Measurements from ENCODE around the gene NIPBL. TPM values are rescaled to one million over a fixed set of nuclear protein-coding genes. Genes with fewer than 3 reads are reported as not detected.

NIPBL gene
- total and polyA plus RNA-seq, 8 donors, result 8.1 to 48.1 (median 26.4) TPM

DNA sequence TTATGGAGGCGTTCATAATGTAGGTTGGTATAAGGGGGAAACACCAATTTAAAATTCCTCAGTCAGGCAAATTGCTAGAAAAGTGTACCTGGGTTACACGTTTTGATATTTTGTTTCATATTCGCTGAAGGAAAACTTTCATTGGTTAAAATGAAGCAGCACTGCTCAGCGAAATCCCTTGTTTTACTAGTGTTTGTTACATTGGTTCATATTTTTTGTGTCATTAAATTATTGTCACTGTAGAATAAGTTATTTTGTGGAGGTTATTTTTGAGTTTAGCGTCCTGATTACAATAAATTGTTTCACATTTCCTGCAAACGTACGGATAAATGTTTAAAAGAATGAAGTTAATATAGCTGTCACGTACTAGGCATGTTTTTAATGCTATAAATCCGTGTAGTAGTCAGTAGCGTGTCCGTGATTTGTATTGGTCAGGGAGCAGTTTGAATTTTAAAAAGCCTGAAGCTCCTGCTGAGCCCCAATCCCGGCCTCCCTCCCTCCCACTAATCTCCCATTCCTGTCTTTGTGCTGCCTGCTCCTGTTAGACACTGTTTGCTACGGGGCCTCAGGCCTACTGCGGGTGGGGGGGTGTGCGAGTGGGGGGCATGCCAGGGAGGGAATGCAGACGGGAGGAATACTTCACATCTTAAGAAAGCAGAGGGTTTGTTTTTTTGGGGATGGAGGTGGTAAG is 2.0 kb downstream of the NIPBL start:
- no peak for FAIRE-seq
- TF ChIP-seq CTCF (IDR thresholded peaks at IDR 0.05), result no peak
- ATAC-seq, result no peak
- H3K4me1 ChIP-seq, result peaks cover 23 to 57% (median 56%) of the 10 kb centered on the region in 3 donors
- WGBS, 2 donors, result 0 to 1% methylated on average over 16 of the region's 16 CpGs
- H3K27ac ChIP-seq, result peak overlapping the region in 2 of 4 donors; percentile 97
- intact Hi-C loops (cut with DNase I), result loop anchor here in 2 of 3 donors (5.0 to 10.0 kb wide), 3 partner anchors 69 to 134 kb away; no protein-coding TSS in a partner anchor
- H3K36me3 ChIP-seq, result no peaks in the 10 kb centered on the region
- H3K4me3 ChIP-seq, result peak overlapping the region; percentile 55 to 95 (median 84)
- no peaks in the 10 kb centered on the region for H3K9me3 ChIP-seq
- peak in 1 of 6 donors; percentile 45 for DNase-seq
- H3K27me3 ChIP-seq, result no peaks in the 10 kb centered on the region

GRCh38 chr5:36879274-36880033 is 2.9 kb downstream of the NIPBL start:
- peak overlapping the region in 2 of 4 donors; percentile 97 for H3K27ac ChIP-seq
- TF ChIP-seq CTCF (IDR thresholded peaks at IDR 0.05), result no peak
- no peaks in the 10 kb centered on the region for H3K36me3 ChIP-seq
- DNase-seq (no peak), FAIRE-seq (no peak), ATAC-seq (no peak)
- no peaks in the 10 kb centered on the region for H3K27me3 ChIP-seq
- peak overlapping the region in 3 of 4 donors; percentile 2 to 95 (median 84) for H3K4me3 ChIP-seq
- intact Hi-C loops (cut with DNase I), result loop anchor here in 2 of 3 donors (5.0 to 10.0 kb wide), 4 partner anchors 55 to 135 kb away; no protein-coding TSS in a partner anchor
- peaks cover 32 to 56% (median 53%) of the 10 kb centered on the region in 3 donors for H3K4me1 ChIP-seq
- WGBS, 2 donors, result 12 to 15% methylated on average over 2 of the region's 2 CpGs
- H3K9me3 ChIP-seq, result no peaks in the 10 kb centered on the region

DNA sequence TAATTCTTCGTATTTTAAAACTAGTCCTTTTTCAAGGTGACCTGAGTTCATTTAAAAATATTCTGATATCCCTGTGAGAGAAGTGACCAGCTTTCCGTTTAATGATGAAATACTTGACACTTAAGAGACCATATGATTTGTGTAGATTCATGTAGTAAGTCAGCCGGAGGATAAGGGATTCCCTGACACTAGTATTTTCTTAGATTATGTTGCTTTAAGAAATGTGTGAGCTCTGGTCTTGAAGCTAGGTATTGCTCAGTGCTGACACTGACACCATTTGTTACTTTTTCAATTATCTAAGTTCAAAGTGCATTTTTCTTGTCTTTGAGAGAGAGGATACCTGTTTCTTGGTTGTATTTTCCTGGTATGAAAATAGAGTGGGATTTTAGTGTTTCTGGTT is 4.2 kb downstream of the NIPBL start:
- Histone ChIP-seq H3K27ac (no peak overlapping the region), H3K4me1 (peaks cover 35 to 51% (median 48%) of the 10 kb centered on the region in 3 donors), H3K36me3 (no peaks in the 10 kb centered on the region), H3K27me3 (no peaks in the 10 kb centered on the region), H3K4me3 (no peak overlapping the region), H3K9me3 (no peaks in the 10 kb centered on the region)
- intact Hi-C loops (cut with DNase I), result loop anchor here in 1 of 3 donors (10.0 kb wide), 1 partner anchor 54 kb away; no protein-coding TSS in a partner anchor
- FAIRE-seq (no peak), ATAC-seq (no peak), DNase-seq (no peak)
- WGBS, 2 donors, result 6 to 12% methylated on average over 3 of the region's 3 CpGs
- TF ChIP-seq CTCF (IDR thresholded peaks at IDR 0.05), result no peak

GRCh38 chr5:36881304-36881703 is 4.7 kb downstream of the NIPBL start:
- ATAC-seq, result no peak
- intact Hi-C loops (cut with DNase I), result loop anchor here in 1 of 3 donors (10.0 kb wide), 1 partner anchor 53 kb away; no protein-coding TSS in a partner anchor
- H3K4me3 ChIP-seq, result no peak overlapping the region
- no peaks in the 10 kb centered on the region for H3K9me3 ChIP-seq
- H3K36me3 ChIP-seq, result no peaks in the 10 kb centered on the region
- FAIRE-seq, result no peak
- no peak for TF ChIP-seq CTCF (IDR thresholded peaks at IDR 0.05)
- H3K27me3 ChIP-seq, result no peaks in the 10 kb centered on the region
- peaks cover 35 to 51% (median 51%) of the 10 kb centered on the region in 3 donors for H3K4me1 ChIP-seq
- no peak for DNase-seq
- H3K27ac ChIP-seq, result no peak overlapping the region

All from pancreas (tissue), 10 donors.